ENCODE measurements around the gene AKIRIN2. TPM values are rescaled to one million over a fixed set of nuclear protein-coding genes. Genes with fewer than 3 reads are reported as not detected.
"Not testable (repeated sequence)": the region's sequence is repeated elsewhere in the genome, so short reads cannot be mapped to it uniquely, and the experiment has no call there.

Gene AKIRIN2
- polyA plus RNA-seq, 5 donors = 63.4 to 72.5 (median 66.7) TPM

DNA sequence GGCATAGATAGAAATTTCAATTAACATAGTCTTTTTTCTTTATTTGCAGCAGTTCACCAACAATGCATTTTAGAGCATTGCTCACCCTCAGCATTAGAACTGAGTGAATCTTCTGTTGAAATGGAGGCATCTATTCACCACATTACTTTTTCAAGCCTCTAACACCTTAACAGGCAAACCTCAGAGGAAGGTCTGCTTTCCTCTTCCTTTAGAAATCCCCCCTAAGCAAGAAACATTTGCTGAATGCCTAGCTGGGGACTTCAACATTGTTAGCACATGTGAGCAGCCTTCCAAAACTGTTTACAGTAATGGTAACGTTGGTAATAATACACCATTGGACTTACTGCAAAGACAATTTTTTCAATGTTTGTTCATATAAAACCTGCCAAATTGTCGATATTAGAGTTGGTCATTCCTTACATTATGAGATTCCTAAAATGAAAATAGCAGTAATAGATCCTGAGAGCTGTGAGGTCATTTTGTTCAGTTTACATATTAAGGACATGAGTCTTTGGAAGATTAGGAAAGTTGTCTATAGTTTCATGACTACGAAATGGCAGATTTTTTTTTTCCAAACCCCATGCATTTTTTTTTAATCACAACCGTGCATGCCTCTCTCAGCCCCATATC, 20.6 kb upstream of the AKIRIN2 start:
- DNase-seq = no peak

DNA sequence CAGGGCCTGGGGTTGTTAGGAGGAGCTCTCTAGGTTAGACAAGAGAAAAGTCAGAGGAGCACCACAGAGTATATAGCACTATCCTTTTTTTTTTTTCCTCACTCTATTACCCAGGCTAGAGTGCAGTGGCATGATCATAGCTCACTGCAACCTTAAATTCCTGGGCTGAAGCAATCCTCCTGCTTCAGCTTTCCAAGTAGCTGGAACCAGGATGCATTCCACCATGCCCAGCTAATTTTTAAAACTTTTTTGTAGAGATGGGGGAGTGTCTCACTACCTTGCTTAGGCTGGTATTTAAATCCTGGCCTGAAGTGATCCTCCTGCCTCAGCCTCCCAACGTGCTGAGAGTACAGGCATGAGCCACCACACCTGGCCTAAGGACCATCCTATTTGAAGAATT, 19.3 kb upstream of the AKIRIN2 start:
- DNase-seq = no peak

- no peak for DNase-seq
These were observed 16.8 kb upstream of the AKIRIN2 start for GRCh38 chr6:87718662-87719433.

DNA sequence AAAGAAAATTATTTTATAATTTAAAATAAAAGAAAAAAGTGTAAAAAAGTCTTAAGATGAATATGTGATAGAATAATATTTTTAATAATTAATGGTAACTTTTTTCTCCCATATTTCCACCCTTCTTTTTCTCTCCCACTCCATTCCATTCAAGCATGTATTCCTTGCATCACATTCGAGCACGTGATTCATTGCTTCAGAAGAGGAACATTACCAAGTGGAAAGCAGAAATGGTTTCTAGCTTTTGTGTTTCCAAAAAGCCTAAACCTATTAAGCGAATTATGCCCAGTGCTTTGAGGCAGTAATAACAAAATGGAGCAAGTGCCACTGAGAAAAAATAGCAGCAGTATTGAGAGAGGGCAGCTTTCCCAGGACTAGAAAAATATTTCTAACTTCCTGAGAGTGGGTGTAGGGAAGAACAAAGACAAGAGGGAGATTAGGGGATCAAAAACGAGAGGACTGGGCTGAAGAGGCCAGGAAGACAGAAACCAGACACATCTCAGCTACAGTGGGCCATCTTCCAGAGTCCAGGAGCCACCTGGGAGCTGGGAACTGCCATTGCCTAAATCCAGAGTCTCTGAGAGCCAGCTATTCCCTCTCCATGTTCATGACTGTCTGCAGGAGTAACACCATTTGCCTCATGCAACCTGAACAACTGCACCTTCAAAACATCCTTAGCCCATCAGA, 15.0 kb upstream of the AKIRIN2 start:
- DNase-seq = no peak

GRCh38 chr6:87714093-87714842, 12.2 kb upstream of the AKIRIN2 start:
- DNase-seq = no peak

DNA sequence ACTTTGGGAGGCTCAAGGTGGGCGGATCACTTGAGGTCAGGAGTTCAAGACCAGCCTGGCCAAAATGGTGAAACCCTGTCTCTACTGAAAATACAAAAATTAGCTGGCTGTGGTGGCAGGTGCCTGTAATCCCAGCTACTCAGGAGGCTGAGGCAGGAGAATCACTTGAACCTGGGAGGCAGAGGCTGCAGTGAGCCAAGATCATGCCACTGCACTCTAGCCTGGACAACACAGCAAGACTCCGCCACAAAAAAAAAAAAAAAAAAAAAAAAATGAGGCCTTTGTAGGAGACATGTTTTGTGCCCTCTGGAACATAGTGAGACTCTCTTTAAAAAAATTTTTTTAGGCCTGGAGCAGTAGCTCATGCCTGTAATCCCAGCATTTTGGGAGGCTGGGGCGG, 10.7 kb upstream of the AKIRIN2 start:
- DNase-seq = not testable (repeated sequence)

DNA sequence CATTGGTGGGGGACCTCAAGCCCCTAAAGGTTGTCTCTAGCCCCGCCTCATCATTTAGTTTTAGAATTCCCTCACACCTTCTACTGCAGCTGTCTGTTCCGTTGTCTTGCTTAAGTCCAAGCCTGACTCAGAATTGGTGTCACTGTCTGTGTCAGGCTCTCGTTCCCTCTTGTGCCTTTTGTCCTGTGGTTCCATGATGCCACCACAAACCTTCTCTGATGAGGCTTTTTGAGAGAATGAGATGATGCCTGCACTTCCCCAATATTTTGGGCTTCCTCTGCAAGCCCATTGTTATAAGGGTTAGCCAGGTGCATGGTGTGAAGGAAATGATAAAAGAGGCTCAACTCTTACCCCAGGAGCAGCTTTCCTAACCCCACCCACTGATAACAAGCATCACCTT, 8.1 kb upstream of the AKIRIN2 start:
- DNase-seq = no peak

DNA sequence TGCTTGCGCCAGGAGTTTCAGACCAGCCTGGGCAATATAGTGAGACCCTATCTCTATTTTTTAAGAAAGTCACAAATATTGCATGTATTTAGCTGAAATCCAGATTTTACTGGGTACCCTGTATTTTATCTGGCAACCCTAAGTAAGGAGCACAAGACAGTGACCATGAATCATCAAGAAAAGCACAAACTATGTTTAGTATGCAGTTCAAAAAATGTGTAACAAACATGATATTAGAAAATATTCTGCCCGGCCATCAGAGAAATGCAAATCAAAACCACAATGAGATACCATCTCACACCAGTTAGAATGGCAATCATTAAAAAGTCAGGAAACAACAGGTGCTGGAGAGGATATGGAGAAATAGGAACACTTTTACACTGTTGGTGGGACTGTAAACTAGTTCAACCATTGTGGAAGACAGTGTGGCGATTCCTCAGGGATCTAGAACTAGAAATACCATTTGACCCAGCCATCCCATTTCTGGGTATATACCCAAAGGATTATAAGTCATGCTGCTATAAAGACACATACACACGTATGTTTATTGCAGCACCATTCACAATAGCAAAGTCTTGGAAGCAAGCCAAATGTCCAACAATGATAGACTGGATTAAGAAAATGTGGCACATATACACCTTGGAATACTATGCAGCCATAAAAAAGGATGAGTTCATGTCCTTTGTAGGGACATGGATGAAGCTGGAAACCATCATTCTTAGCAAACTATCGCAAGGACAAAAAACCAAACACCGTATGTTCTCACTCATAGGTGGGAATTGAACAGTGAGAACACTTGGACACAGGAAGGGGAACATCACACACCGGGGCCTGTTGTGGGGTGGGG, 6.8 kb upstream of the AKIRIN2 start:
- DNase-seq = not testable (repeated sequence)

- no peak for DNase-seq
These were observed 4.3 kb upstream of the AKIRIN2 start for GRCh38 chr6:87706187-87706966.

DNA sequence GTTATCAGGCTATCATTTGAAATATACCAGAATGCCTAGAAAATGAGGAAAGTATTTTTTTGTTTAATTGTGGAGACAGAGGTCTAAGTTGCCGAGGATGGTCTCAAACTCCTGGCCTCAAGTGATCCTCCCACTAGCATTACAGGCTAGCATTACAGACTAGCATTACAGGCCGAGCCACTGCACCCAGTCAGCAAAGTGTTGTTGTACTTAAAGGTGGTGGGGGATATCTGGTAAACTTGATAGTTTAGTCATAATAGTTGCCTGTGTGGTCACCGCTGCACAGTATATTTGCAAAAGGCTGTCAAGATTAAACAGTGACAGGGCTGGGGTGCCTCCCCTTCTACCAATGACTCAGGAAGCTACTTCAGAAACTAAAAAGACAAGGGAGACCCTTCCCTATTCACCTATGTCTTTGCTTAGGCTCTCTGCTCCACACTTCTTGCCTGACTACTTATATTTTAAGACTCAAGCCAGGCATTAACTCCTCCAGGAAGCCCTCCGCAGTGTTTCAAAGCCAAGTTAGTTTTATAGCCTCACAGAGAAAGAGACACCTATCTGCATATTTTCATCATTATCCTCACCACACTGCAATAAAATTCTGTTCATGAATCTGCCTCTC, 3.1 kb upstream of the AKIRIN2 start:
- no peak for DNase-seq

- not testable (repeated sequence) for DNase-seq
These were observed 1.0 kb upstream of the AKIRIN2 start for GRCh38 chr6:87703039-87703438.

DNA sequence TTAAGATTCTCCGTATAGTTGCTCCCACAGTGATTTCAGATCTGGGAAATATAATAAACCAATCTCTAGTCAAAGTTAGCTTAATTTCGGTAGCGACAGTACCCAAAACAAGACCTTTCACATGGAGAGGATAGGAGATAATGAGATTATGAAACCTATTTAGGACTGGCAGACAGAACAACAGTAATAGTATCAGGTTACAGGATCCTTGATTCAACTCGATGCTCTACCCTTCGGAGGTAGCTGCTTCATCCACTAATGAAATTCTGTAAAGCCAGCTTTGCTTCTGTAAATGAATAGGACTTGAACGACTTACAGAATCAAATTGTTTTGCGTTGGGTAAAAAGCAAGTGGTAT, 534 bp upstream of the AKIRIN2 start:
- DNase-seq = no peak

DNA sequence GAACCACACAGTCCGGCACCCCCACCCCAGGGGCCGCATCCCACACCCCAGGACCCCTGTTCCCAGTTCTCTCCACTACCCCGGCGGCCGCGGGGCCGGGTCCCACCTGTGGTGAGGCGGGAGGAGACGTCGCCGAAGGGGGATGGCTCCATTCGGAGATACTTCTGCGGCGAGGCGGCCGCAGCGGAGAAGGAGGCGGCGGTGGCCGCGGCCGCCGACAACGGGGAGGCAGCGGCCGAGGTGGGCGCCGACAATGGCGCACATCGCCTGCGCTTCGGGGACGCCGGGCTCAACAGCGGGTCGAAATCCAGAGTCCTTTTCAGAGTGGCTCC, 723 bp downstream of the AKIRIN2 start:
- peak in 1 of 2 donors; percentile 49 for DNase-seq

GRCh38 chr6:87700397-87701343, 1.4 kb downstream of the AKIRIN2 start:
- DNase-seq = peak; percentile 74 to 78

DNA sequence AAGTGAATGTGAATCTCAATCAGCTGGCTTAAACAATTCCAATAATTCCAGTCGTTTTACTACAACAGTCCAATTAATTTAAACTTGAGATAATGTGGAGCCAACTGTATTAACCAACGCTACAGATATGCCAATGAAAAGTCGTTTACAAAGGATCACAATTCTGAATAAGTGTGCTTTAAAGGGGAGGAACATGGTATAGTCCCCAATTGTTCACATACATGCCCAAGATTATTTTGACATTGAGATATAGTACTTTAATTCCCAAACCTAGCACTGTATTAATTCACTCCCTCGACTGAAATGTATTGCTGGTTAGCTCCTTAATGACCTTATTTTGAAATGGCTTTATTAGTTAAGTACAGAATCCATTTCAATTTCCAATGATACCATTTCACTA, 2.5 kb downstream of the AKIRIN2 start:
- DNase-seq = no peak

- DNase-seq = no peak
These were observed 3.5 kb downstream of the AKIRIN2 start for GRCh38 chr6:87698547-87699006.

DNA sequence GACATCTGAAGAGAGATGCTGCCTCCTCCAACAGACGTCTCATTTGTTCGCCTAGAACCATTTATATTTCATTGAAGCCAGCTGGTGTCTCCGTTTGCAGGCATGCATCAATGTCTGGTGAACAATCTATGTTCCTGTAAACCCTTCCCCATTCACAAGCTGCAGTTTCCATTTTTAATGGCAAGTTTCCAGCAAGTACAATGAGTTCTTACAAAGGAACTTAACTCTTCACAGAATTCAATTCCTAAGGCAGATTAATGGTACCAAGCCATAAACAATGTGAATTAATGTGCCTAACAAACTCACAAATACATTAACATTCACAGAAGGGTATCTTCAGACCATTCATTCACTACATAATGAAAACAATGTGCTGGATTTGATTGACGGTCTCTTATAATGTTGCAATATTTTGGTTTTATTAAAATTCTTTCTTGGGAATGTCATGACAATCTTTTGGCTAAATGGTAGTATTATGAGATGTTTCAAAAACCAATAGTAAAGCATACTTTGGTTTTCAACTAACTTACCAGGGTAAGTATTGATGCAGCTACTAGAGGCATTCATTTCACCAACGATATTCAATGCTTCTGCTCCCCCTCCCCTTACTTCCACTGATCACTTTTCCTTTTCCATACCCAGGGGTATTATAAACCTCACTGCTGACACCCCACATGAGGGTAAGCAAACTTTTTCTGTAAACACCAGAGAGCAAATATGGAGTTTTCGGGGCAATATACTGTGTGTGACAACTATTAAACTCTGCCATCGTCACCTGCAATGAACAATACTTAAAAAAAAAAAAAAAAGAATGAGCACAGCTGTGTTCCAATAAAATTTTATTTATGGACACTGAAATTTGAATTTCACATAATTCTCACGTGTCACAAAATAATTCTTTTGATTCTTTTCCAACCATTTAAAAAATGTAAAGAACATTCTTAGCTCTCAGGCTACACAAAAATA, 4.2 kb downstream of the AKIRIN2 start:
- no peak for DNase-seq

DNA sequence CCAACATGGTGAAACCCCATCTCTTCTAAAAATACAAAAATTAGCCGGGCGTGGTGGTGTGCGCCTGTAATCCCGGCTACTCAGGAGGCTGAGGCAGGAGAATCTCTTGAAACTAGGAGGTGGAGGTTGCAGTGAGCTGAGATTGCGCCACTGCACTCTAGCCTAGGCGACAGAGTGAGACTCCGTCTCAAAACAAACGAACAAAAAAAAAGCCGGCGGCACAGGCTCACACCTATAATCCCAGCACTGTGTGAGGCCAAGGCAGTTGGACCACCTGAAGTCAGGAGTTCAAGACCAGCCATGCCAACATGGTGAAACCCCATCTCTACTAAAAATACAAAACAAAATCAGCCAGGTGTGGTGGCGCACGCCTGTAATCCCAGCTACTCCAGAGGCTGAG, 5.2 kb downstream of the AKIRIN2 start:
- not testable (repeated sequence) for DNase-seq

All from right lung (tissue), 5 donors.